HEK293T (cell line): ENCODE results near the gene STEEP1.

Experiments
- CTCF ChIA-PET: fragments of 350-600 bp; formaldehyde crosslinking; extraction: SDS; loops from one replicate; lab custom pipeline; 2021; ENCODE audit warnings: antibody characterized with exemption, inconsistent platforms; lab: Yijun Ruan, JAX
- POLR2A ChIA-PET: fragments of 350-600 bp; formaldehyde crosslinking; extraction: SDS; loops from one replicate; lab custom pipeline; 2020; ENCODE audit warnings: antibody characterized with exemption, inconsistent platforms; lab: Yijun Ruan, JAX
- DNase-seq: peaks from one replicate; pipeline ENCODE4 v3.0.0; 2012; ENCODE audit warnings: mixed read lengths; ENCODE audit errors: extremely low spot score
- ARNT ChIP-seq: fragments of 450-650 bp; IDR thresholded peaks from 2 replicates; pipeline ENCODE4 v1.6.1; 2017; ENCODE audit warnings: mild to moderate bottlenecking
- BHLHE40 ChIP-seq: fragments of 450-650 bp; IDR thresholded peaks from 2 replicates; pipeline ENCODE4 v1.6.1; 2016; ENCODE audit warnings: mild to moderate bottlenecking, moderate library complexity, borderline replicate concordance
- CTBP1 ChIP-seq: fragments of 450-650 bp; IDR thresholded peaks from 2 replicates; pipeline ENCODE4 v1.6.1; 2016; ENCODE audit warnings: borderline replicate concordance
- ELF4 ChIP-seq: fragments of 450-650 bp; IDR thresholded peaks from 2 replicates; pipeline ENCODE4 v1.6.1; 2017; ENCODE audit warnings: antibody characterized with exemption
- FOXA1 ChIP-seq: fragments of 450-650 bp; IDR thresholded peaks from 2 replicates; pipeline ENCODE4 v1.6.1; 2016; ENCODE audit warnings: mild to moderate bottlenecking
- FOXK2 ChIP-seq: fragments of 450-650 bp; IDR thresholded peaks from 2 replicates; pipeline ENCODE4 v1.6.1; 2016; ENCODE audit warnings: mild to moderate bottlenecking
- FOXM1 ChIP-seq: fragments of 450-650 bp; IDR thresholded peaks from 2 replicates; pipeline ENCODE4 v1.6.1; 2017; ENCODE audit warnings: mild to moderate bottlenecking, borderline replicate concordance
- HDGF ChIP-seq: fragments of 450-650 bp; IDR thresholded peaks from 2 replicates; pipeline ENCODE4 v1.6.1; 2017; ENCODE audit warnings: antibody characterized with exemption, borderline replicate concordance
- L3MBTL2 ChIP-seq: fragments of 450-650 bp; conservative IDR thresholded peaks from 2 replicates; pipeline ENCODE4 v1.6.1; 2016; ENCODE audit warnings: mild to moderate bottlenecking
- LEF1 ChIP-seq: fragments of 450-650 bp; IDR thresholded peaks from 2 replicates; pipeline ENCODE4 v1.6.1; 2017; ENCODE audit warnings: mild to moderate bottlenecking, borderline replicate concordance
- NFRKB ChIP-seq: fragments of 450-650 bp; IDR thresholded peaks from 2 replicates; pipeline ENCODE4 v1.6.1; 2016; ENCODE audit warnings: mild to moderate bottlenecking, moderate library complexity
- PKNOX1 ChIP-seq: fragments of 450-650 bp; IDR thresholded peaks from 2 replicates; pipeline ENCODE4 v1.6.1; 2016
- SP1 ChIP-seq: fragments of 450-650 bp; IDR thresholded peaks from 2 replicates; pipeline ENCODE4 v1.6.1; 2017
- SUZ12 ChIP-seq: fragments of 450-650 bp; IDR thresholded peaks from 2 replicates; pipeline ENCODE4 v1.6.1; 2016; ENCODE audit warnings: mild to moderate bottlenecking
- TARDBP ChIP-seq: fragments of 450-650 bp; IDR thresholded peaks from 2 replicates; pipeline ENCODE4 v1.6.1; 2016
- ZNF384 ChIP-seq: fragments of 450-650 bp; IDR thresholded peaks from 2 replicates; pipeline ENCODE4 v1.6.1; 2016

STEEP1 gene

GRCh38 chrX:119503484-119503861 lies 61.7 kb downstream of the STEEP1 start:
- TF ChIP-seq SP1 (no peak), FOXM1 (no peak), LEF1 (no peak), ZNF384 (no peak), ELF4 (no peak), PKNOX1 (no peak), L3MBTL2 (no peak), NFRKB (no peak), ARNT (no peak), FOXA1 (no peak), FOXK2 (no peak), SUZ12 (no peak), HDGF (no peak), BHLHE40 (no peak), TARDBP (no peak), CTBP1 (no peak)
- DNase-seq: no peak
- POLR2A ChIA-PET: no interaction called here
- CTCF ChIA-PET: interaction anchor here (1.0 to 1.4 kb wide), 2 partner anchors 9 to 34 kb away, joined by 3 to 4 read pairs; no protein-coding TSS in a partner anchor

- no peak for TF ChIP-seq PKNOX1
- no peak for TF ChIP-seq ZNF384
- DNase-seq: no peak
- ChIA-PET CTCF (interaction anchor here (1.0 to 1.4 kb wide), 2 partner anchors 9 to 34 kb away, joined by 3 to 4 read pairs; no protein-coding TSS in a partner anchor), POLR2A (no interaction called here)
Observed at GRCh38 chrX:119502727-119503483, 62.3 kb downstream of the STEEP1 start.

- ChIA-PET POLR2A (no interaction called here), CTCF (interaction anchor here (0.8 kb wide), 1 partner anchor 19 kb away, joined by 3 read pairs; no protein-coding TSS in a partner anchor)
- no peak for DNase-seq
- TF ChIP-seq SP1 (no peak), FOXA1 (no peak), FOXK2 (no peak), LEF1 (no peak), PKNOX1 (no peak), FOXM1 (no peak), ZNF384 (no peak), SUZ12 (no peak)
Observed at GRCh38 chrX:119501511-119502148, 63.6 kb downstream of the STEEP1 start.

GRCh38 chrX:119500061-119500800 lies 65.0 kb downstream of the STEEP1 start:
- DNase-seq: no peak
- no peak for TF ChIP-seq L3MBTL2
- no peak for TF ChIP-seq FOXK2
- TF ChIP-seq SP1: no peak
- no peak for TF ChIP-seq PKNOX1
- TF ChIP-seq LEF1: no peak
- no peak for TF ChIP-seq ELF4
- TF ChIP-seq BHLHE40: no peak
- no peak for TF ChIP-seq FOXM1
- ChIA-PET CTCF (interaction anchor here (1.1 to 1.2 kb wide), 2 partner anchors 12 to 16 kb away, joined by 4 to 5 read pairs; no protein-coding TSS in a partner anchor), POLR2A (no interaction called here)

GRCh38 chrX:119497185-119497584 lies 68.0 kb downstream of the STEEP1 start:
- POLR2A ChIA-PET: no interaction called here

More at GRCh38 chrX:119497185-119497584, 68.0 kb downstream of the STEEP1 start:
- DNase-seq: no peak
- CTCF ChIA-PET: interaction anchor here (2.0 kb wide), 1 partner anchor 14 kb away, joined by 5 read pairs; no protein-coding TSS in a partner anchor
- TF ChIP-seq HDGF (no peak), L3MBTL2 (no peak), BHLHE40 (no peak), FOXA1 (no peak), ZNF384 (no peak), FOXK2 (no peak), TARDBP (no peak), LEF1 (no peak), ARNT (no peak), CTBP1 (no peak), SP1 (no peak), SUZ12 (no peak), ELF4 (no peak), NFRKB (no peak), FOXM1 (no peak), PKNOX1 (no peak)
